GM18499 (cell line): ENCODE results near the gene IVL.

Experiments
- ATAC-seq: cut with Tn5 transposase; IDR thresholded peaks from one replicate; pipeline ENCODE4 v1.9.1; 2021; ENCODE audit warnings: moderate number of reproducible peaks; ENCODE audit not compliant: insufficient read depth, unreplicated experiment

The IVL gene

DNA sequence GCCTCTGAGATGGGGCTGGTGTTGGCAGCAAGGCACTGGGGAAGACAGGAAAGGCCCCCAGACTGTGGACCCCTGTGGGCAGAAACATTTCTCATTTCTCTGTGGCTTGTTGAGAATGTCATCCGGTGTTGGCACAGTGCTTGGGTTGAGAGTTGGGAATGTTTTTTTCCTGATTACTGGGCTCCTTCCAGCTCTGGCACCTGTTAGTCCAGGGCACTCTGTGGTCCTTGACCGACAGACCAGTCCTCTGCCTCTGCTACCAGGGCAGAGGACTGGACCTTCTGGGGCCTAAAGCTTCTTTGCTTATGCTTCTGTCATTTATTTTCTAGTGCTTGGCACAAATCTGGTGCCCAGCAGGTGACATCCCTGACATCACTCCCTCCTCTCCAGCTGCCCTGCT is 33.8 kb downstream of the IVL start:
- ATAC-seq = no peak

DNA sequence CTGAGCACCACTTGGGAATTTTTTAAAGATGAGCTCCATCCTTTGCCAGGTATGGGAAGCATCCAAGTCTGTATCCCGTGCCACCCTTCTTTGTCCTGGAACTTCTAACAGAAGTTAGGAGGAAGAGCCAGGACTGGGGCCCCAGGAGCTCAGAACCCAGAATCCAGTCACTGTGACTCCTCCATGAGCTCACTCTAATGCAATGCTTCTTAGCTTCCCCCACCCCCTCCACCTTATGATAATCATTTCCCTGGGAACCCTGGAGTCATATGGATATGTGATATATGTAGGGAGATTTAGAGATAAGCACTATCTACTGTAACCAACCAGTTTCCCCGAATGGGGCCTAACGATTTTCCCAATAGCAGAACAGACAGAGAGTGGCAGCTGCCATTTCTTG is 37.9 kb downstream of the IVL start:
- no peak for ATAC-seq

DNA sequence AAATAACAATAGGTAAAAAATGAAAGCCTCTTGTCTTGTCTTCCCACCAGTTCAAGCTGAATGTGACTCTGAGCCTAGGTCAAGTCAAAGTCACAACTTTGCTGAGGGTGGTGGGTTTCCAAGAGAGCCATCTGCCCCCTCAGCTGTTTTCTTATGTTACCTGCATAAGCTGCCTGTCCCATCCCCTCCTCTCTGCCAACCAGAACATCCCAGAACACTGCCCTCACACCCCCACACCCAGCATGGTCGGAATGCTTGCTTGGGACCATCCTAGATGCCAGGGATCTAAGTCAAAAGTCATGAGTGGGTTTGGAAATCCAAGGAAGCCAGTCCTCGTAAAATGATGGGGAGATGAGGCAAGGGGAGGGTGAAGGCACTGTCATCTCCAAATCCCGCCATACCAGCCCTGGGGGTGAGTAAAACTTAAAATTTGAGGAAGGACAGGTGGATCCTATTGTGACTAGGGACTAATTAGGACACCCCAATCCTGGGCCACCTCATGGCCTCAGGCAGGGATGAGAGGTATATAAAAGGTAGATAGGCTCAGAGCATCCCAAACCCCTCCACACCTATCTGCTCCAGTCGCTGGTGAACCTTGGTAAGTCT is 38.4 kb downstream of the IVL start, which contains the start of gene SPRR5:
SPRR5 (plus strand) TSS at position 556 of the 606 bp plus-strand sequence. CDS start 1,349 bp downstream, outside the sequence.
- no peak for ATAC-seq

DNA sequence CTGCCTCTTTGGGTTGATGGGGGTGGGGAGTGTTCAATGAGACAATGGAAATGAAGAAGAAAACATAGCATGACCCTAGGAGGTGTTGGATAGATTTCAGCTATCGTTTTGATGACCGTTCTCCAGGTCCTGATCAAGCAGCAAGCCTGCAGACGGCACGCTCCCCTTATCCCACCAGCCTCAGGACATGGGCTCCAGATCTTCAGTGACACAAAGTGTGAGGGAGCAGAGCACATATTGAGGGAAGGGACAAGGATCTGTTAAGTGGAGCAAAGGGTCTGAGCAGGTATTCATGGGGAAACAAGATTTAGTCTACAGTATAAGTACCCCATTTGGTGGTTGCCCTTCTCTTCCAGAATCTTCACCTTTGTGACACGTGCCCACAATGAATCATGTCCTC is 43.4 kb downstream of the IVL start:
- no peak for ATAC-seq

DNA sequence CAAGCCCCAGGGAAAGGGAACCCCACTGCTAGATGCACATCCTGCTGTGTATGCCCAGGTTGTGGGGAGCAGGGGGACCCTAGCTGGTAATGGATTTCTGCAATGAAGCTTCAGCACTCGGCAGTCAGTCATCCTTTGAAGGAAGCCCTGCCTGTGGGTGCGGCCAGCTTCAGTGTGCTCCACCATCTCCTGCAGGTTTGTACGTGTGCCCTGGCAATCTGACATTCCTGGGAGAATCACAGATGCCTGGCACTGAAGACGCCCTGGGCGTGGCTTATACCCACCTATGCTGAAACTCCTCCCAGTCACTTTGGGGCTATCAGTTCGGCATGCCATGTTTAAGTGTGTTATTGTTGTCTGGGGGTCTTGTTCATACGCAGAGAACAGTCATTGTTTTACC is 45.4 kb downstream of the IVL start:
- ATAC-seq = no peak

DNA sequence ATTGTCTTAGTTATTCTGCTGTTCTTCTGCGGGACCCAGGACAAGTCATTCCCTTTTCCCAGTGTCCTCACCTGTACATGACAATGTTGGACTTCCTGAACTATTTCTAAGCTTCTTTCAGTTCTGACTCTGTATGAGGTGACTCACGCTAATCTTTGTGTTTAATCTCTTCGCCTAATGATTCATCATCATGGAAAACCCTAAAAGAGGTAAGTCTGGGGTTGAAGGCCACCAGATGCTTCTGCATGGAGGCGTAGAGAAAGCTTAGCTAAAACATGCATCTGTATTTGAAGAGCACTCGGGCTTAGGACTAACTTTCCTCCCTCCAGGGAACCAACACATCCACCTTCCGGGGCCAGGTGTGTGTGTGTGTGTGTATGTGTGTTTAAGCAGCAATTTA is 46.1 kb downstream of the IVL start:
- no peak for ATAC-seq

DNA sequence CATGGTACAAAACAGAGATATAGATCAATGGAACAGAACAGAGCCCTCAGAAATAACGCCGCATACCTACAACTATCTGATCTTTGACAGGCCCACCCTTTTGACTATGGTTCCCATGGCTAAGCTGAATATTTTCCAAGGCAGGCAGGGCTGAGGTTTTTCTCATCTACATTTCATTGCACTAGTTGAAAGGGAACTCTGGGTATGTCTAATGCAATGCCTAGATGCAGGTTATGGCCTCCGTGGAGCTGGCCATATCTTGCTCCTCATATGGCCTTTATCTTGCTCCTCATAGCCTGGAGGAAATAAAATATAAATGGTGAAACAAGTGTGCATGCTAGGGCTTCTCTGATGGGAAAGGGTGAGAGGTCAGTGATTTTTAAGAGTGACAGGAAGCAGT is 49.2 kb downstream of the IVL start:
- ATAC-seq = no peak

DNA sequence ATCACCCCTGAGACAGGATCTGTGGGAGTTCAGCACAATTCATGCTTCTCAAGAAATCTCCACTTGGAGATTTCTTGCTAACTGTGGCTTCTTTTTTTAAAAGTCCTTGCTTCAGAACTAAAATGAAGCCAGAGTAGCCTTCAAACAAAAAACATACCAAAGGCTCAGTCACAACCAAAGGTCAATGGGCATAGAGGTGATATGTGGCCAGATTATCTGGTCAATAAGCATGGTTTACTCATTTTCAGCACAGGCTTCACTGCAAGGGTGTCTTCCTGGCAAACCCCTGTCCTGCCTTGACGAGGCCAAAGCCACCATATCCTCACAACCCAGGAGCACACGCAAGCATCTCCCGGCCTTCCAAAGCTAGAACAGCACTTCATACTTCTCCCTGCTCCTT is 50.9 kb downstream of the IVL start:
- no peak for ATAC-seq

DNA sequence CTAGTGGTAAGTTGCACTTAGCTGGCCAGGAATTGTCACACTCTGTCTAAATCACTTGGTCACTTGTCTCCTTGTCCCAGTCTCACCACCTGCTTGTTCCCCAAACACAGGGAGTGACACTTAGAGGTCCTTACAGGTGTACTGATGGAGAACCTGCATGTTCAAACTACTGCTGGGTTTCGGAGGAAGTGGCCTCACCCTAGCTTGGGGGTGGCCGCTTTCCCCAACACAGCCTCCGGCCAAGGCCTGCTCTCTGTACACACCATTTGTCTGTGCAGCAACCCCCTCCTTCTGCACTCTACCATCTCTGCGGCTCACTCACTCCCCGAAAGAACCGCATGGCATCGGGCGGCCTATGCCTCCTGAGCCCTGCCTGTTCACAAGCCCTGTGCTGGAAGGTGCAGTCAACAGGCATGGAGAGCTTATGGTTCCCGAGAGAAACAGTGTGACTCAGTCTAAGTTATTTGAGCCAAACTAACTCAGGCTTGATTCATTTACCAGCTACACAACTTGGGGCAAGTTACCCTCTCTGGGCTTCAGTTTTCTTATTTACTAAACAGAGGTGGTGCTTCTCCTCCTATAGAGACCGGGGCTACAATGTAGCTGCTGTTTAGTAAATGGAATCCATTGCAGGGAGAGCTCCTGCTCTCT is 51.6 kb downstream of the IVL start:
- no peak for ATAC-seq

DNA sequence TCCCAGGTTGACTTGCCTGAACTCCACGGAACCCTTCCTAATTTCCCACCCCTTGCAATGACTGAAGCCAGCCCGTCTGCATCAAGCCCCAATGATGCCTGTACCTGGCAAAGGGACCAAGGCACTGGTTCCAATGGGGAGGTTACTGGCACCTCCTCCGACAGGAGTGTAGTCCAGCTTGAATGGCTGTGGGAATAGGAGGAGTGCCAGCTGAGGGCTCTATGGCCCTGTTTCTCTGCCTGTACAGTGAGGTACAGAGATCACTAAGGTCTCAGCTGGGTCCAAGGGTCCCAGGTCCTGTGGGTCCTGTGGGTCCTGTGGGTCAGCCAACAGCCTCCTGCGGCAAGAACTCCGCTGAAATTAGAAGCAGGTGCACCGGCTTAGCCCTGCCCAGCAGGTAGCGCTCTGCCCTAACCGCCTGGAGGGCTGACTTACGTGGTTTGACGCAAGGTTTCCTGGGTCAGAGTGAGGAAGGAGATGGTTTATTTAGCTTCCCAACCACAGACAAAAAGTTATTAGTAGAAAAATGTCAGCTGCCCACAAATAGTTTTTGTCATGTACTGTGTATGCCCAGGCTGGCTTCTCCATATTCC is 52.2 kb downstream of the IVL start:
- no peak for ATAC-seq
